Loucy (cell line): ENCODE results near the gene CDH2.

Experiments used
- CTCF ChIP-seq: fragments of 200-600 bp; sonication (generic); conservative IDR thresholded peaks from 2 replicates; pipeline ENCODE4 v1.5.1; 2014; ENCODE audit warnings: mild to moderate bottlenecking, antibody characterized with exemption, low read length
- EZH2phosphoT487 ChIP-seq: fragments of 200-600 bp; IDR thresholded peaks from 2 replicates; pipeline ENCODE4 v1.6.1; 2018; ENCODE audit warnings: antibody characterized with exemption, mild to moderate bottlenecking, moderate library complexity, borderline replicate concordance

GRCh38 chr18:28132084-28132483, 44.8 kb downstream of the CDH2 start:
- TF ChIP-seq CTCF (no peak), EZH2phosphoT487 (no peak)
